ENCODE data around the gene CRABP2.

CRABP2 gene

DNA sequence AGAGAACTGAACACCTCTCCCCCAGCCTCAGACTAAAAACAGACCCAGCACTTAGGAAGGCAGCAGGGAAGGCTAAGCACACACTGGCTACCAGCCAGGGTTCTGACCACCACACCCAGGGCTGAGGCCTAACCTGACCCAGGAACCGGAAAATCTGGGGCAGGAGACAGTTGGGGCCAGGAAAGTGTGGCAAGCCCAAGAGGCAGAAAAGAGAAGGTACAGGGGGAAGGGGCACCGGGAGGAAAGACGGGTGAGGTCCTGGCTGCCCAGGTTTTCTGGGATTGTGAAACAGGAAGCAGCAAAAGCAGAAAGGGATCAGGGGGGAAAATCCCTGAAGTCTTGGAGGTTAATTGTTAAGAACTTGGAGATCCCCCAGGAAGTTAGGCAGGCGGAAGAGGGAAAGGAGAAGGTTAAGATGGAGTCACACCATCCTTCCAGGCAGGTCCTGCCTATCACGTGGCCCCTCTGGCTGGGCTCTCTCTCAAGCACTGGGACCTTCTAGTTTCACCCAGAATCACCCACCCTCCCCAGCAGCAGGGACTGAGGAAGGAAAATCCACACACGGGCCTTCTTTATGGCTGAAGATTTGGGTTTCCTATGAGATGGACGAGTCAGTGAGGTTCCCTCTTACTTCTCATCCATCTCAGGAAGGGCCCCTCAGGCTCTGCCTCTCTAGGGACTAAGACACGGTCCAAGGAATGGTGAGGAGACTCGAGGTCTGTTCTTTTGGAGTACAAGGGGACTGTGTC lies 43.5 kb upstream of the CRABP2 start:
- Histone ChIP-seq H3K9me3 (ENCODE audit: insufficient read depth, low read length) (no peaks in the 10 kb centered on the region), H3K27me3 (ENCODE audit: low read depth, low read length) (no peaks in the 10 kb centered on the region), H2AFZ (ENCODE audit: low read depth, low read length) (no peak overlapping the region), H3K79me2 (ENCODE audit: low read length) (peaks cover 90% of the 10 kb centered on the region), H3K4me2 (ENCODE audit: low read length) (peak overlapping the region; percentile 97), H3K4me1 (ENCODE audit: low read length) (peaks cover 45% of the 10 kb centered on the region), H3K36me3 (replicated peaks; ENCODE audit: low read depth, low read length) (peaks cover 41% of the 10 kb centered on the region), H3K27ac (ENCODE audit: low read length) (peak overlapping the region; percentile 86), H3K9ac (ENCODE audit: low read length) (peak overlapping the region; percentile 100), H4K20me1 (ENCODE audit: insufficient read depth, low read length) (peaks cover 30% of the 10 kb centered on the region), H3K4me3 (ENCODE audit: low read length) (peak overlapping the region; percentile 89)
- TF ChIP-seq, protein P1, sequence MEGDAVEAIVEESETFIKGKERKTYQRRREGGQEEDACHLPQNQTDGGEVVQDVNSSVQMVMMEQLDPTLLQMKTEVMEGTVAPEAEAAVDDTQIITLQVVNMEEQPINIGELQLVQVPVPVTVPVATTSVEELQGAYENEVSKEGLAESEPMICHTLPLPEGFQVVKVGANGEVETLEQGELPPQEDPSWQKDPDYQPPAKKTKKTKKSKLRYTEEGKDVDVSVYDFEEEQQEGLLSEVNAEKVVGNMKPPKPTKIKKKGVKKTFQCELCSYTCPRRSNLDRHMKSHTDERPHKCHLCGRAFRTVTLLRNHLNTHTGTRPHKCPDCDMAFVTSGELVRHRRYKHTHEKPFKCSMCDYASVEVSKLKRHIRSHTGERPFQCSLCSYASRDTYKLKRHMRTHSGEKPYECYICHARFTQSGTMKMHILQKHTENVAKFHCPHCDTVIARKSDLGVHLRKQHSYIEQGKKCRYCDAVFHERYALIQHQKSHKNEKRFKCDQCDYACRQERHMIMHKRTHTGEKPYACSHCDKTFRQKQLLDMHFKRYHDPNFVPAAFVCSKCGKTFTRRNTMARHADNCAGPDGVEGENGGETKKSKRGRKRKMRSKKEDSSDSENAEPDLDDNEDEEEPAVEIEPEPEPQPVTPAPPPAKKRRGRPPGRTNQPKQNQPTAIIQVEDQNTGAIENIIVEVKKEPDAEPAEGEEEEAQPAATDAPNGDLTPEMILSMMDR (IDR thresholded peaks at IDR 0.05; ENCODE audit: low read depth, low read length): no peak

GRCh38 chr1:156747742-156748669 lies 42.6 kb upstream of the CRABP2 start:
- Histone ChIP-seq H3K27ac (ENCODE audit: low read length) (peak overlapping the region; percentile 86), H3K79me2 (ENCODE audit: low read length) (peaks cover 86% of the 10 kb centered on the region), H3K9ac (ENCODE audit: low read length) (peak overlapping the region; percentile 100), H3K4me2 (ENCODE audit: low read length) (peak overlapping the region; percentile 97), H3K27me3 (ENCODE audit: low read depth, low read length) (no peaks in the 10 kb centered on the region), H4K20me1 (ENCODE audit: insufficient read depth, low read length) (peaks cover 30% of the 10 kb centered on the region), H3K4me3 (ENCODE audit: low read length) (peak overlapping the region; percentile 89), H3K36me3 (replicated peaks; ENCODE audit: low read depth, low read length) (peaks cover 47% of the 10 kb centered on the region), H3K9me3 (ENCODE audit: insufficient read depth, low read length) (no peaks in the 10 kb centered on the region), H3K4me1 (ENCODE audit: low read length) (peaks cover 43% of the 10 kb centered on the region), H2AFZ (ENCODE audit: low read depth, low read length) (no peak overlapping the region)
- TF ChIP-seq EZH2phosphoT487 (IDR thresholded peaks at IDR 0.05; ENCODE audit: low read depth): no peak
- TF ChIP-seq, protein P1 (IDR thresholded peaks at IDR 0.05; ENCODE audit: low read depth, low read length): no peak

- peak overlapping the region; percentile 89 for H3K4me3 ChIP-seq (ENCODE audit: low read length)
- peaks cover 30% of the 10 kb centered on the region for H4K20me1 ChIP-seq (ENCODE audit: insufficient read depth, low read length)
- no peaks in the 10 kb centered on the region for H3K27me3 ChIP-seq (ENCODE audit: low read depth, low read length)
- no peaks in the 10 kb centered on the region for H3K9me3 ChIP-seq (ENCODE audit: insufficient read depth, low read length)
- H3K36me3 ChIP-seq (replicated peaks; ENCODE audit: low read depth, low read length): peaks cover 50% of the 10 kb centered on the region
- H3K4me1 ChIP-seq (ENCODE audit: low read length): peaks cover 37% of the 10 kb centered on the region
- peak overlapping the region; percentile 97 for H3K4me2 ChIP-seq (ENCODE audit: low read length)
- peaks cover 76% of the 10 kb centered on the region for H3K79me2 ChIP-seq (ENCODE audit: low read length)
- H3K9ac ChIP-seq (ENCODE audit: low read length): peak overlapping the region; percentile 100
- peak overlapping the region; percentile 86 for H3K27ac ChIP-seq (ENCODE audit: low read length)
- TF ChIP-seq, protein P1 (IDR thresholded peaks at IDR 0.05; ENCODE audit: low read depth, low read length): peak; percentile 41; the same call in 1 of the 2 replicates
- TF ChIP-seq EZH2phosphoT487 (IDR thresholded peaks at IDR 0.05; ENCODE audit: low read depth): no peak
- H2AFZ ChIP-seq (ENCODE audit: low read depth, low read length): no peak overlapping the region
Measured at GRCh38 chr1:156746728-156747631, 41.6 kb upstream of the CRABP2 start.
